ENCODE data around the gene ZNF554. TPM values are rescaled to one million over a fixed set of nuclear protein-coding genes. Genes with fewer than 3 reads are reported as not detected.

Gene ZNF554
- total RNA-seq, 4 donors from 2014 or later, result 2.1 to 5.3 (median 2.6) TPM

- no peak overlapping the region for H3K4me3 ChIP-seq
- H3K27ac ChIP-seq, result no peak overlapping the region
- in situ Hi-C loops (cut with MboI; ENCODE audit: low sequenced_read_pairs in 4 of 4), result no loop called here
- TF ChIP-seq CTCF (IDR thresholded peaks at IDR 0.05 in 4 of 5, conservative IDR thresholded peaks at IDR 0.05 in 1 of 5) (no peak), POLR2A (IDR thresholded peaks at IDR 0.05) (no peak)
- H3K9me3 ChIP-seq, result no peaks in the 10 kb centered on the region
- ATAC-seq, result no peak
- intact Hi-C loops (cut with DNase I; ENCODE audit: low total_unique reads), result no loop called here
- peaks cover 0 to 42% of the 10 kb centered on the region in 2 donors for H3K36me3 ChIP-seq
- no peaks in the 10 kb centered on the region for H3K4me1 ChIP-seq
- no peak for DNase-seq
- H3K27me3 ChIP-seq, result no peaks in the 10 kb centered on the region
Observed at GRCh38 chr19:2805991-2806649, 13.5 kb upstream of the ZNF554 start.

GRCh38 chr19:2806736-2807378, 12.8 kb upstream of the ZNF554 start:
- no peaks in the 10 kb centered on the region for H3K27me3 ChIP-seq
- ATAC-seq (no peak), DNase-seq (no peak)
- H3K9me3 ChIP-seq, result no peaks in the 10 kb centered on the region
- in situ Hi-C loops (cut with MboI; ENCODE audit: low sequenced_read_pairs in 4 of 4), result no loop called here
- intact Hi-C loops (cut with DNase I; ENCODE audit: low total_unique reads), result no loop called here
- H3K4me3 ChIP-seq, result no peak overlapping the region
- TF ChIP-seq POLR2A (IDR thresholded peaks at IDR 0.05), result no peak
- no peaks in the 10 kb centered on the region for H3K4me1 ChIP-seq
- H3K36me3 ChIP-seq, result peaks cover 0 to 36% of the 10 kb centered on the region in 2 donors
- H3K27ac ChIP-seq, result no peak overlapping the region

GRCh38 chr19:2807379-2808128, 12.1 kb upstream of the ZNF554 start:
- in situ Hi-C loops (cut with MboI; ENCODE audit: low sequenced_read_pairs in 4 of 4), result no loop called here
- ATAC-seq, result no peak
- H3K4me3 ChIP-seq, result no peak overlapping the region

GRCh38 chr19:2808129-2808941, 11.3 kb upstream of the ZNF554 start:
- Histone ChIP-seq H3K36me3 (peaks cover 0 to 36% of the 10 kb centered on the region in 2 donors), H3K4me1 (no peaks in the 10 kb centered on the region), H3K27me3 (no peaks in the 10 kb centered on the region), H3K4me3 (no peak overlapping the region), H3K27ac (no peak overlapping the region), H3K9me3 (no peaks in the 10 kb centered on the region)
- DNase-seq, result no peak
- ATAC-seq, result no peak
- intact Hi-C loops (cut with DNase I; ENCODE audit: low total_unique reads) (no loop called here), in situ Hi-C loops (cut with MboI; ENCODE audit: low sequenced_read_pairs in 4 of 4) (no loop called here)
- TF ChIP-seq POLR2A (IDR thresholded peaks at IDR 0.05) (no peak), CTCF (IDR thresholded peaks at IDR 0.05 in 4 of 5, conservative IDR thresholded peaks at IDR 0.05 in 1 of 5) (no peak)

More at GRCh38 chr19:2807379-2808128, 12.1 kb upstream of the ZNF554 start:
- H3K9me3 ChIP-seq, result no peaks in the 10 kb centered on the region
- H3K27ac ChIP-seq, result no peak overlapping the region
- intact Hi-C loops (cut with DNase I; ENCODE audit: low total_unique reads), result no loop called here
- H3K36me3 ChIP-seq, result peaks cover 0 to 36% of the 10 kb centered on the region in 2 donors
- no peaks in the 10 kb centered on the region for H3K4me1 ChIP-seq
- TF ChIP-seq POLR2A (IDR thresholded peaks at IDR 0.05) (no peak), CTCF (IDR thresholded peaks at IDR 0.05 in 4 of 5, conservative IDR thresholded peaks at IDR 0.05 in 1 of 5) (no peak)
- no peaks in the 10 kb centered on the region for H3K27me3 ChIP-seq
- DNase-seq, result no peak
